HepG2 (cell line): ENCODE results near the gene DUS1L. TPM values are rescaled to one million over a fixed set of nuclear protein-coding genes. Genes with fewer than 3 reads are reported as not detected.
A peak's percentile ranks its signal among the peaks of the same experiment; 100 is the strongest.

Experiments
- ATAC-seq: fragments of 200-7000 bp; cut with Tn5 transposase; 3 replicates; pipeline ENCODE4 v1.9.1; 2020; ENCODE audit warnings: mild to moderate bottlenecking, moderate library complexity
- BruUV-seq: library from RNA; stranded (reverse); fragments of 400-500 nt; replicated peaks from 2 replicates; lab custom pipeline; 2021; lab: Mats Ljungman, UMichigan
- CTCF ChIA-PET: fragments of 300-600 bp; formaldehyde crosslinking; extraction: SDS; loops from one replicate; lab custom pipeline; 2021; ENCODE audit warnings: low total read pairs, inconsistent platforms, low intra/inter-chr PET ratio; lab: Yijun Ruan, JAX
- POLR2A ChIA-PET: fragments of 350-600 bp; sonication (Branson Sonifier 250); formaldehyde crosslinking; loops from one replicate; lab custom pipeline; 2020; ENCODE audit warnings: antibody characterized with exemption, inconsistent platforms; lab: Yijun Ruan, JAX
- DNase-seq: peaks from one replicate; pipeline ENCODE4 v3.0.0-alpha.2; 2015; ENCODE audit warnings: low spot score
- FAIRE-seq: peaks from 3 replicates; lab custom pipeline; 2011; peaks lifted over from hg19 to GRCh38; lab: Jason Lieb, UNC
- H2AFZ ChIP-seq: one replicate; pipeline ENCODE4 v1.6.1; 2011; ENCODE audit warnings: low read length, inconsistent platforms
- H3K27ac ChIP-seq: fragments of 300-600 bp; 3 replicates; pipeline ENCODE4 v1.8.0; 2011; ENCODE audit warnings: mixed run types, mild to moderate bottlenecking, mixed read lengths, low read length, inconsistent platforms; ENCODE audit not compliant: insufficient read depth; ENCODE audit errors: extremely low read length
- H3K27me3 ChIP-seq, 2 experiments: fragments of 200-600 bp in 1 of 2; 2 replicates in 1 of 2; 3 replicates in 1 of 2; pipeline versions ENCODE4 v1.6.0 to v1.8.0; 2011; ENCODE audit warnings: low read length in 2 of 2, mild to moderate bottlenecking in 2 of 2, moderate library complexity in 2 of 2, inconsistent platforms in 1 of 2; ENCODE audit not compliant: insufficient read depth in 2 of 2, control insufficient read depth in 1 of 2
- H3K36me3 ChIP-seq, 2 experiments: fragments of 200-600 bp in 1 of 2; replicated peaks in 1 of 2; 2 replicates in 1 of 2; 3 replicates in 1 of 2; pipeline versions ENCODE4 v1.5.1 to v1.8.0; 2011; ENCODE audit warnings: low read length in 2 of 2, inconsistent platforms in 1 of 2; ENCODE audit not compliant: insufficient read depth in 2 of 2, control insufficient read depth in 1 of 2
- H3K4me1 ChIP-seq: 2 replicates; pipeline ENCODE4 v1.5.1; 2012; ENCODE audit warnings: low read length, inconsistent platforms; ENCODE audit not compliant: insufficient read depth
- H3K4me2 ChIP-seq: 2 replicates; pipeline ENCODE4 v1.6.0; 2011; ENCODE audit warnings: low read depth, low read length, inconsistent platforms
- H3K4me3 ChIP-seq, 3 experiments: fragments of 200-600 bp in 1 of 3; sonication (generic), shearing (Covaris generic) in 1 of 3; replicated peaks in 1 of 3; 2 replicates each; pipeline ENCODE4 v1.5.1; 2011 to 2016; ENCODE audit warnings: low read length in 3 of 3, inconsistent platforms in 2 of 3, low read depth in 2 of 3, mild to moderate bottlenecking in 2 of 3, control low read depth in 1 of 3, mixed read lengths in 1 of 3; ENCODE audit not compliant: insufficient read depth in 1 of 3
- H3K79me2 ChIP-seq: one replicate; pipeline ENCODE4 v1.6.1; 2011; ENCODE audit warnings: low read length, inconsistent platforms; ENCODE audit not compliant: insufficient read depth
- H3K9ac ChIP-seq: 2 replicates; pipeline ENCODE4 v1.6.0; 2011; ENCODE audit warnings: mild to moderate bottlenecking, low read depth, low read length, inconsistent platforms; ENCODE audit not compliant: insufficient read depth
- H3K9me3 ChIP-seq: 2 replicates; pipeline ENCODE4 v1.5.1; 2012; ENCODE audit warnings: mild to moderate bottlenecking, low read length
- H4K20me1 ChIP-seq: 2 replicates; pipeline ENCODE4 v1.6.0; 2011; ENCODE audit warnings: inconsistent platforms, mild to moderate bottlenecking, low read length, moderate library complexity; ENCODE audit not compliant: insufficient read depth
- AGO2 ChIP-seq: fragments of 200-400 bp; formaldehyde crosslinking; optimal IDR thresholded peaks from 2 replicates; pipeline ENCODE3; 2017; ENCODE audit warnings: mild to moderate bottlenecking, low read depth, low read length, moderate library complexity
- CBFB ChIP-seq: sonication (generic); formaldehyde crosslinking; IDR thresholded peaks from 2 replicates; pipeline ENCODE4 v1.4.0; 2020; ENCODE audit warnings: missing genetic modification reagents
- HNRNPL ChIP-seq: fragments of 200-400 bp; formaldehyde crosslinking; IDR thresholded peaks from 2 replicates; pipeline ENCODE4 v1.6.1; 2017; ENCODE audit warnings: mild to moderate bottlenecking, low read depth, low read length
- MAZ ChIP-seq, 2 experiments: sonication (generic) in 1 of 2; formaldehyde crosslinking in 1 of 2; IDR thresholded peaks; 2 replicates each; pipeline versions ENCODE4 v1.5.0 to v1.6.1; 2012 to 2020; ENCODE audit warnings: low read depth in 2 of 2, mild to moderate bottlenecking in 2 of 2, borderline replicate concordance in 1 of 2, improper control_type of control experiment in 1 of 2, low read length in 1 of 2, missing genetic modification reagents in 1 of 2, moderate library complexity in 1 of 2
- POLR2G ChIP-seq: fragments of 200-400 bp; formaldehyde crosslinking; IDR thresholded peaks from 2 replicates; pipeline ENCODE4 v1.6.1; 2018; ENCODE audit warnings: mild to moderate bottlenecking, low read depth, low read length, moderate library complexity
- PRDM15 ChIP-seq: sonication (generic); formaldehyde crosslinking; IDR thresholded peaks from 2 replicates; pipeline ENCODE4 v1.4.0; 2020; ENCODE audit warnings: missing genetic modification reagents
- RBFOX2 ChIP-seq: fragments of 200-400 bp; formaldehyde crosslinking; IDR thresholded peaks from 2 replicates; pipeline ENCODE4 v1.6.1; 2017; ENCODE audit warnings: low read depth, mild to moderate bottlenecking, low read length
- SMAD1 ChIP-seq: sonication (generic); formaldehyde crosslinking; IDR thresholded peaks from 2 replicates; pipeline ENCODE4 v1.4.0; 2020; ENCODE audit warnings: missing genetic modification reagents, low read depth, mild to moderate bottlenecking, borderline replicate concordance
- TARDBP ChIP-seq: sonication (generic); formaldehyde crosslinking; IDR thresholded peaks from 2 replicates; pipeline ENCODE4 v1.8.0; 2022; ENCODE audit warnings: mild to moderate bottlenecking, missing genetic modification reagents
- ZBTB38 ChIP-seq: sonication (generic); formaldehyde crosslinking; IDR thresholded peaks from 2 replicates; pipeline ENCODE4 v1.5.1; 2020; ENCODE audit warnings: mild to moderate bottlenecking, missing genetic modification reagents
- ZNF367 ChIP-seq: sonication (generic); formaldehyde crosslinking; IDR thresholded peaks from 2 replicates; pipeline ENCODE4 v1.4.0; 2020; ENCODE audit warnings: missing genetic modification reagents, borderline replicate concordance
- ZNF460 ChIP-seq: sonication (generic); formaldehyde crosslinking; IDR thresholded peaks from 2 replicates; pipeline ENCODE4 v1.5.1; 2020; ENCODE audit warnings: missing genetic modification reagents, mild to moderate bottlenecking, borderline replicate concordance
- WGBS: methylation state at CpG from one replicate; pipeline ENCODE4 v1.1.6; 2017; ENCODE audit warnings: low lambda C conversion rate; 5-methylcytosine and 5-hydroxymethylcytosine counted together
- in situ Hi-C: cut with HindIII; loops from 2 replicates; pipeline ENCODE4 v1.10.0; 2017; ENCODE audit warnings: low pct_unique_long_range_greater_than_20kb; ENCODE audit not compliant: extremely low pct_ligation_motif_present
- intact Hi-C: fragments of 100-400 bp; cut with micrococcal nuclease; formaldehyde crosslinking; loops from one replicate; pipeline ENCODE4 v1.10.0; 2022; ENCODE audit not compliant: unreplicated experiment
- polyA plus RNA-seq, 8 experiments: library from polyadenylated mRNA; depleted of rRNA in 3 of 8; stranded (reverse) in 7 of 8; unstranded in 1 of 8; fragments of >200 nt; fragmentation: Illumina TruSeq in 4 of 8; extraction: Trizol in 4 of 8; gene quantifications; 2 replicates each; pipeline versions ENCODE4 v1.2.1 to v1.2.3, GENCODE V29; 2011 to 2016; ENCODE audit warnings: low read depth in 4 of 8, missing spikeins in 1 of 8, mixed read lengths in 1 of 8; ENCODE audit not compliant: insufficient read depth in 1 of 8
- total RNA-seq, 5 experiments: library from RNA; depleted of rRNA; stranded (reverse); fragments of >200 nt; fragmentation: Illumina TruSeq; extraction: Trizol; gene quantifications; 2 replicates each; pipeline ENCODE4 v1.2.3, GENCODE V29; 2016; ENCODE audit warnings: low read depth in 1 of 5

The DUS1L gene
- total and polyA plus RNA-seq, 2 of the 13 experiments (the other 11 are each of a cell fraction or from before 2014, with no cell fraction given), result 81.0 to 109 TPM

GRCh38 chr17:82092094-82092586, 26.5 kb upstream of the DUS1L start:
- in situ Hi-C loops, result no loop called here
- Histone ChIP-seq H3K27me3 (no peaks in the 10 kb centered on the region; a peak in 1 of 5 replicates), H3K79me2 (peaks cover 63% of the 10 kb centered on the region), H2AFZ (no peak overlapping the region), H3K9me3 (no peaks in the 10 kb centered on the region), H3K9ac (no peak overlapping the region), H3K4me1 (peaks cover 36% of the 10 kb centered on the region), H3K36me3 (peaks cover 71 to 88% of the 10 kb centered on the region in 2 experiments), H4K20me1 (peaks cover 83% of the 10 kb centered on the region), H3K4me2 (no peak overlapping the region), H3K4me3 (no peak overlapping the region; a peak in 1 of 6 replicates), H3K27ac (no peak overlapping the region)
- ChIA-PET POLR2A (no interaction called here), CTCF (no interaction called here)
- 97% methylated on average over 14 of the region's 23 CpGs for WGBS
- intact Hi-C loops, result loop anchor here (10.0 kb wide), 1 partner anchor 117 kb away; the partner anchor contains the start of gene ASPSCR1
- no peak for DNase-seq
- ATAC-seq, result no peak
- no peak for FAIRE-seq
- TF ChIP-seq HNRNPL, result peak; percentile 55; the same call in 1 of the 2 replicates
- TF ChIP-seq AGO2, result peak; percentile 80
- no peak for TF ChIP-seq CBFB (CRISPR knock-in tag)
- peak; percentile 24; the same call in 1 of the 2 replicates for TF ChIP-seq POLR2G
- TF ChIP-seq RBFOX2, result peak; percentile 52
- BruUV-seq, result no TSS peak

GRCh38 chr17:82091264-82092066, 25.9 kb upstream of the DUS1L start:
- DNase-seq (no peak), FAIRE-seq (no peak), ATAC-seq (no peak)
- Histone ChIP-seq H3K27me3 (no peaks in the 10 kb centered on the region), H3K9me3 (no peaks in the 10 kb centered on the region), H3K4me1 (peaks cover 34% of the 10 kb centered on the region), H3K9ac (no peak overlapping the region), H3K79me2 (peaks cover 57% of the 10 kb centered on the region), H3K4me2 (no peak overlapping the region; the same call in 1 of the 2 replicates), H4K20me1 (peaks cover 83% of the 10 kb centered on the region), H3K27ac (no peak overlapping the region), H3K4me3 (no peak overlapping the region; a peak in 1 of 6 replicates), H2AFZ (no peak overlapping the region), H3K36me3 (peaks cover 77 to 95% of the 10 kb centered on the region in 2 experiments)
- no TSS peak for BruUV-seq
- POLR2A ChIA-PET, result no interaction called here
- 100% methylated on average over 19 of the region's 37 CpGs for whole genome bisulfite sequencing
- in situ Hi-C loops (no loop called here), intact Hi-C loops (loop anchor here (10.0 kb wide), 1 partner anchor 117 kb away; the partner anchor contains the start of gene ASPSCR1)
- CTCF ChIA-PET, result no interaction called here
- TF ChIP-seq SMAD1 (no peak), ZBTB38 (0 out of 2 replicates have a peak, but pooled peaks have one; percentile 25), PRDM15 (no peak), MAZ (IDR thresholded peaks at IDR 0.05; ENCODE audit: borderline replicate concordance, low read depth, low read length) (no peak), MAZ (CRISPR knock-in tag; IDR thresholded peaks at IDR 0.05; ENCODE audit: low read depth) (0 out of 2 replicates have a peak, but pooled peaks have one; percentile 31), ZNF460 (CRISPR knock-in tag) (no peak), ZNF367 (CRISPR knock-in tag) (no peak), TARDBP (CRISPR knock-in tag) (no peak)
